PC-3 (cell line): ENCODE results near the gene FOXP4.

ENCODE experiments used
- EZH2 ChIP-seq: fragments of 300-600 bp; sonication (generic); IDR thresholded peaks from one replicate; pipeline ENCODE4 v1.6.1; 2017; ENCODE audit warnings: antibody characterized with exemption, mild to moderate bottlenecking, low read length; ENCODE audit not compliant: unreplicated experiment
- EZH2phosphoT487 ChIP-seq: fragments of 300-600 bp; sonication (generic); IDR thresholded peaks from 2 replicates; pipeline ENCODE4 v1.6.1; 2018; ENCODE audit warnings: mild to moderate bottlenecking, antibody characterized with exemption, low read length, borderline replicate concordance
- TF ChIP-seq, protein P1 (sequence below): fragments of 300-600 bp; sonication (generic); conservative IDR thresholded peaks from 2 replicates; pipeline ENCODE4 v1.5.1; 2017; ENCODE audit warnings: antibody characterized with exemption, low read depth, mild to moderate bottlenecking, low read length

DNA sequence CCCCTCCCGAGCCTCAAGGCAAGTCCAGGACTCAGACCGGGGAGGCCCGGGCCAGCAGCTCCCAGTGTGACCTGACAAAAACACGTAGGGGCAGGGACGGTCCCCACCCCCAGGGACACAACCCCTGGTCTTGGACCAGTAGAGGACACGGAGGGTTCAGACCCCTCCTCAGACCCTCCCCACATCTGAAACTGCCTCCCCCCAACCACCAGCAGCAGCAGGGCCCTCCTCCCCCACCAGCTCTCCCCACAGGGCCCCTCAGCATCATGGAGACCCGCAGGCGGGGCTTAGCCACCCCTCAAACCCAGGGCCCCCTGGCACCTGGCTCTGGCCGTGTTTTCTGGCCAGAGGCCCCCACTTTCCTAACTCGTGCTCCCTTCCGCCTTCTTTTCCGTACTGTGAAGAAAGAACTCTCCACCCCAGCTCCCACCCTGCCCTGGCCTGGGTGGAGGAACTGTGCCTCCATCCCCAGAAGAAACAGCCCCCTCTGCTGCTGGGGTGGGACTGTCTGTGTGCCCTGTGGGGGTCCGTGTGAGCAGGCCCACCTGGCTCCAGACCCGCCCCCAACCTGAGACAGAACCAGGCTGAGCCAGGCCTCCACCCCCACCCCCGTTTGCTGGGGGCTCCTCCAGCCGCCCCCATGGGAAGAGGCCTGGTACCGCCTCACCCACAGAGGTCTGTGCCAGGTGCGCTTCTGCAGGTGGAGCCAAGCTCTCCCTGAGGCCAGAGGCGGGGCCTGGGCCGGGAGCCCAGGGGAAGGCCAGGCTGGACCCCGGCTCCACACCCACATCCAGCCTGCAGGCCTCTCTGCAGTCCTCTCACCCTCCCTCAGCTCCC lies 53.1 kb downstream of the FOXP4 start:
- TF ChIP-seq, protein P1, sequence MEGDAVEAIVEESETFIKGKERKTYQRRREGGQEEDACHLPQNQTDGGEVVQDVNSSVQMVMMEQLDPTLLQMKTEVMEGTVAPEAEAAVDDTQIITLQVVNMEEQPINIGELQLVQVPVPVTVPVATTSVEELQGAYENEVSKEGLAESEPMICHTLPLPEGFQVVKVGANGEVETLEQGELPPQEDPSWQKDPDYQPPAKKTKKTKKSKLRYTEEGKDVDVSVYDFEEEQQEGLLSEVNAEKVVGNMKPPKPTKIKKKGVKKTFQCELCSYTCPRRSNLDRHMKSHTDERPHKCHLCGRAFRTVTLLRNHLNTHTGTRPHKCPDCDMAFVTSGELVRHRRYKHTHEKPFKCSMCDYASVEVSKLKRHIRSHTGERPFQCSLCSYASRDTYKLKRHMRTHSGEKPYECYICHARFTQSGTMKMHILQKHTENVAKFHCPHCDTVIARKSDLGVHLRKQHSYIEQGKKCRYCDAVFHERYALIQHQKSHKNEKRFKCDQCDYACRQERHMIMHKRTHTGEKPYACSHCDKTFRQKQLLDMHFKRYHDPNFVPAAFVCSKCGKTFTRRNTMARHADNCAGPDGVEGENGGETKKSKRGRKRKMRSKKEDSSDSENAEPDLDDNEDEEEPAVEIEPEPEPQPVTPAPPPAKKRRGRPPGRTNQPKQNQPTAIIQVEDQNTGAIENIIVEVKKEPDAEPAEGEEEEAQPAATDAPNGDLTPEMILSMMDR, result no peak
- TF ChIP-seq EZH2phosphoT487 (no peak), EZH2 (no peak)
